NCI-H748 (cell line): ENCODE measurements around the gene CD27.
"Not testable (repeated sequence)": the region's sequence is repeated elsewhere in the genome, so short reads cannot be mapped to it uniquely, and the experiment has no call there.

Experiments
- DNase-seq: peaks from one replicate; lab custom pipeline; 2025; ENCODE audit not compliant: unreplicated experiment; lab: John Stamatoyannopoulos, UW

The CD27 gene

GRCh38 chr12:6461401-6462233, 16.9 kb downstream of the CD27 start:
- no peak for DNase-seq

- no peak for DNase-seq
Observed at GRCh38 chr12:6462234-6462995, 17.7 kb downstream of the CD27 start.

- no peak for DNase-seq
Observed at GRCh38 chr12:6463216-6463615, 18.5 kb downstream of the CD27 start.

GRCh38 chr12:6463858-6464257, 19.1 kb downstream of the CD27 start:
- no peak for DNase-seq

GRCh38 chr12:6464531-6464930, 19.8 kb downstream of the CD27 start:
- no peak for DNase-seq

- DNase-seq: peak; percentile 57
Observed at GRCh38 chr12:6465467-6466183, 20.9 kb downstream of the CD27 start.

- no peak for DNase-seq
Observed at GRCh38 chr12:6466184-6466573, 21.4 kb downstream of the CD27 start.

GRCh38 chr12:6466751-6467150, 22.0 kb downstream of the CD27 start:
- DNase-seq: not testable (repeated sequence)

- DNase-seq: not testable (repeated sequence)
Observed at GRCh38 chr12:6467571-6468282, 23.0 kb downstream of the CD27 start.

GRCh38 chr12:6468283-6468575, 23.5 kb downstream of the CD27 start:
- no peak for DNase-seq

GRCh38 chr12:6469092-6469491, 24.3 kb downstream of the CD27 start:
- no peak for DNase-seq

- peak; percentile 17 for DNase-seq
Observed at GRCh38 chr12:6469609-6470374, 25.0 kb downstream of the CD27 start.

- peak; percentile 95 for DNase-seq
Observed at GRCh38 chr12:6470375-6471163, 25.8 kb downstream of the CD27 start, which contains the start of gene VAMP1. Gene VAMP1 (minus strand): TSS chr12:6470677. CDS start chr12:6470531, 146 bp downstream.

- no peak for DNase-seq
Observed at GRCh38 chr12:6471989-6472360, 27.2 kb downstream of the CD27 start.

- DNase-seq: no peak
Observed at GRCh38 chr12:6472491-6472890, 27.7 kb downstream of the CD27 start.

- DNase-seq: not testable (repeated sequence)
Observed at GRCh38 chr12:6475233-6475975, 30.6 kb downstream of the CD27 start.

- DNase-seq: no peak
Observed at GRCh38 chr12:6476489-6476888, 31.7 kb downstream of the CD27 start.

- not testable (repeated sequence) for DNase-seq
Observed at GRCh38 chr12:6477601-6478377, 33.0 kb downstream of the CD27 start.
